Testis (tissue), 3 donors: ENCODE results near the gene SPATA20. TPM values are rescaled to one million over a fixed set of nuclear protein-coding genes. Genes with fewer than 3 reads are reported as not detected.

Experiments used
- DNase-seq: peaks from one replicate; pipeline ENCODE4 v3.0.0-alpha.2; 2019
- H3K27ac ChIP-seq, 2 donors: fragments of 200-600 bp; sonication (generic); one replicate each; pipeline ENCODE4 v1.5.1; 2019
- H3K27me3 ChIP-seq: fragments of 200-600 bp; sonication (generic); one replicate; pipeline ENCODE4 v1.5.1; 2019
- H3K36me3 ChIP-seq: fragments of 200-600 bp; sonication (generic); one replicate; pipeline ENCODE4 v1.5.1; 2017; ENCODE audit warnings: low read depth; ENCODE audit errors: missing control alignments
- H3K4me1 ChIP-seq: fragments of 200-600 bp; sonication (generic); one replicate; pipeline ENCODE4 v1.5.1; 2019
- H3K4me3 ChIP-seq, 2 donors: fragments of 200-600 bp; sonication (generic); one replicate each; pipeline ENCODE4 v1.5.1; 2017 to 2019
- H3K9me3 ChIP-seq: fragments of 200-600 bp; sonication (generic); one replicate; pipeline ENCODE4 v1.5.1; 2017
- CTCF ChIP-seq, 3 experiments: fragments of 450-650 bp in 2 of 3; fragments of 200-600 bp in 1 of 3; sonication (generic) in 1 of 3; IDR thresholded peaks; one replicate each; pipeline ENCODE4 v1.5.1; 2016 to 2019; ENCODE audit warnings: antibody characterized with exemption in 3 of 3, mild to moderate bottlenecking in 2 of 3, moderate library complexity in 1 of 3
- POLR2A ChIP-seq: fragments of 450-650 bp; IDR thresholded peaks from one replicate; pipeline ENCODE4 v1.6.1; 2017; ENCODE audit warnings: antibody characterized with exemption, mild to moderate bottlenecking, moderate library complexity
- whole genome bisulfite sequencing, 2 donors: methylation state at CpG; one replicate each; pipeline ENCODE4 v1.1.5; 2018; 5-methylcytosine and 5-hydroxymethylcytosine counted together
- intact Hi-C: fragments of 100-400 bp; cut with DNase I; formaldehyde crosslinking; loops from one replicate; pipeline ENCODE4 v1.15.1; 2023; ENCODE audit warnings: low total_unique reads
- polyA plus RNA-seq: library from polyadenylated mRNA; stranded (reverse); fragments of 350-450 nt; fragmentation: Illumina TruSeq; extraction: RNeasy Lipid Tissue Mini Kit (QIAGEN cat#74804); gene quantifications from one replicate; pipeline ENCODE4 v1.2.3, GENCODE V29; 2014; ENCODE audit warnings: low read depth, low replicate concordance; ENCODE audit not compliant: insufficient read depth
- total RNA-seq, 2 donors: library from RNA; depleted of rRNA; stranded (reverse); fragments of >200 nt; gene quantifications; one replicate each; pipeline ENCODE4 v1.2.3, GENCODE V29; 2016

Gene SPATA20
- total and polyA plus RNA-seq, 3 donors from 2014 or later: 207 to 338 (median 264) TPM

- Histone ChIP-seq H3K9me3 (no peaks in the 10 kb centered on the region), H3K27me3 (no peaks in the 10 kb centered on the region), H3K36me3 (no peaks in the 10 kb centered on the region), H3K4me1 (peaks cover 10% of the 10 kb centered on the region), H3K27ac (no peak overlapping the region), H3K4me3 (no peak overlapping the region)
- 48 to 71% methylated on average over 3 to 10 of the region's 10 CpGs for WGBS, 2 donors
- DNase-seq: no peak
- intact Hi-C loops: no loop called here
- TF ChIP-seq POLR2A: no peak
- TF ChIP-seq CTCF (IDR thresholded peaks at IDR 0.05): no peak
These were observed 58.5 kb downstream of the SPATA20 start for GRCh38 chr17:50605429-50605828.

Other genes starting within 250 kb of the SPATA20 start
- gene XYLT2, start 201.0 kb upstream of the SPATA20 start, total RNA-seq: 10 to 100 TPM; 37.6 to 47.4 TPM
- 44.1 TPM for gene XYLT2, start 201.0 kb upstream of the SPATA20 start, polyA plus RNA-seq
- gene MRPL27, start 174.0 kb upstream of the SPATA20 start, total RNA-seq: 10 to 100 TPM; 54.5 to 69.1 TPM
- gene MRPL27, start 174.0 kb upstream of the SPATA20 start, polyA plus RNA-seq: 65.1 TPM
- gene EME1, start 173.9 kb upstream of the SPATA20 start, total RNA-seq: 10 to 100 TPM; 15.6 to 19.3 TPM
- gene EME1, start 173.9 kb upstream of the SPATA20 start, polyA plus RNA-seq: 22.8 TPM
- 10 to 100 TPM; 56.0 to 62.2 TPM for gene LRRC59, start 149.7 kb upstream of the SPATA20 start, total RNA-seq
- gene LRRC59, start 149.7 kb upstream of the SPATA20 start, polyA plus RNA-seq: 74.4 TPM
- 10 to 100 TPM; 39.4 to 60.1 TPM for gene ACSF2, start 121.0 kb upstream of the SPATA20 start, total RNA-seq
- gene ACSF2, start 121.0 kb upstream of the SPATA20 start, polyA plus RNA-seq: 37.7 TPM
- gene CHAD, start 78.3 kb upstream of the SPATA20 start, total RNA-seq: under 1 TPM; 0.79 to 0.81 TPM
- gene CHAD, start 78.3 kb upstream of the SPATA20 start, polyA plus RNA-seq: 2.9 TPM
- gene RSAD1, start 68.3 kb upstream of the SPATA20 start, total RNA-seq: 10 to 100 TPM; 35.7 to 38.0 TPM
- 25.3 TPM for gene RSAD1, start 68.3 kb upstream of the SPATA20 start, polyA plus RNA-seq
- gene MYCBPAP, start 38.7 kb upstream of the SPATA20 start, total RNA-seq: 10 to 100 TPM; 75.9 to 91.7 TPM
- 315 TPM for gene MYCBPAP, start 38.7 kb upstream of the SPATA20 start, polyA plus RNA-seq
- 1 to 10 TPM; 4.9 to 6.3 TPM for gene EPN3, start 14.4 kb upstream of the SPATA20 start, total RNA-seq
- gene EPN3, start 14.4 kb upstream of the SPATA20 start, polyA plus RNA-seq: 6.3 TPM
- 1 to 10 TPM; 1.3 to 1.7 TPM for gene CACNA1G, start 13.5 kb downstream of the SPATA20 start, total RNA-seq
- gene CACNA1G, start 13.5 kb downstream of the SPATA20 start, polyA plus RNA-seq: 1.7 TPM
- gene ABCC3, start 87.7 kb downstream of the SPATA20 start, total RNA-seq: 10 to 100 TPM in 1 of 2 donors, 1 to 10 TPM in 1; 10.0 to 12.1 TPM
- gene ABCC3, start 87.7 kb downstream of the SPATA20 start, polyA plus RNA-seq: 15.4 TPM
- 10 to 100 TPM; 24.3 to 31.7 TPM for gene ANKRD40, start 160.7 kb downstream of the SPATA20 start, total RNA-seq
- gene ANKRD40, start 160.7 kb downstream of the SPATA20 start, polyA plus RNA-seq: 24.7 TPM
- gene LUC7L3, start 172.4 kb downstream of the SPATA20 start, total RNA-seq: 100 to 1,000 TPM; 115 to 160 TPM
- gene LUC7L3, start 172.4 kb downstream of the SPATA20 start, polyA plus RNA-seq: 37.4 TPM
- gene ANKRD40CL, start 220.3 kb downstream of the SPATA20 start, total RNA-seq: not detected
- not detected for gene ANKRD40CL, start 220.3 kb downstream of the SPATA20 start, polyA plus RNA-seq